MM.1S (cell line): ENCODE results near the gene KRT6C.

Source experiments
- DNase-seq: peaks from one replicate; pipeline ENCODE4 v3.0.0-alpha.2; 2015
- H2AFZ ChIP-seq: fragments of 300-600 bp; sonication (generic); 2 replicates; pipeline ENCODE4 v1.6.0; 2016; ENCODE audit warnings: antibody characterized with exemption, low read length
- H3F3A ChIP-seq: fragments of 300-600 bp; sonication (generic); 2 replicates; pipeline ENCODE4 v1.6.1; 2016; ENCODE audit warnings: mild to moderate bottlenecking, antibody characterized with exemption, low read length, moderate library complexity, mixed read lengths; ENCODE audit not compliant: insufficient read depth
- H3K27ac ChIP-seq: fragments of 300-600 bp; sonication (generic); 2 replicates; pipeline ENCODE4 v1.5.1; 2016; ENCODE audit warnings: mild to moderate bottlenecking, low read length
- H3K27me3 ChIP-seq: fragments of 300-600 bp; sonication (generic); replicated peaks from 2 replicates; pipeline ENCODE4 v1.6.0; 2016; ENCODE audit warnings: low read length; ENCODE audit not compliant: insufficient read depth
- H3K36me3 ChIP-seq: fragments of 300-600 bp; sonication (generic); replicated peaks from 2 replicates; pipeline ENCODE4 v1.6.1; 2016; ENCODE audit warnings: mild to moderate bottlenecking, low read length, mixed read lengths; ENCODE audit not compliant: insufficient read depth
- H3K4me1 ChIP-seq: fragments of 300-600 bp; sonication (generic); 2 replicates; pipeline ENCODE4 v1.6.1; 2016; ENCODE audit warnings: low read length, mixed read lengths
- H3K4me2 ChIP-seq: fragments of 300-600 bp; sonication (generic); 2 replicates; pipeline ENCODE4 v1.6.0; 2016; ENCODE audit warnings: low read depth, low read length
- H3K4me3 ChIP-seq: fragments of 300-600 bp; sonication (generic); 2 replicates; pipeline ENCODE4 v1.5.1; 2016; ENCODE audit warnings: low read length, mixed read lengths
- H3K79me2 ChIP-seq: fragments of 300-600 bp; sonication (generic); 2 replicates; pipeline ENCODE4 v1.6.1; 2016; ENCODE audit warnings: mixed run types, low read length, mixed read lengths
- H3K9ac ChIP-seq: fragments of 300-600 bp; sonication (generic); 2 replicates; pipeline ENCODE4 v1.6.1; 2016; ENCODE audit warnings: low read length, mixed read lengths
- H3K9me2 ChIP-seq: fragments of 300-600 bp; sonication (generic); replicated peaks from 2 replicates; pipeline ENCODE4 v1.6.1; 2016; ENCODE audit warnings: mild to moderate bottlenecking, low read length, mixed read lengths; ENCODE audit not compliant: insufficient read depth
- H3K9me3 ChIP-seq: fragments of 300-600 bp; sonication (generic); replicated peaks from 2 replicates; pipeline ENCODE4 v1.6.1; 2016; ENCODE audit warnings: mild to moderate bottlenecking, low read length, mixed read lengths; ENCODE audit not compliant: insufficient read depth
- H4K20me1 ChIP-seq: fragments of 300-600 bp; sonication (generic); 2 replicates; pipeline ENCODE4 v1.6.1; 2016; ENCODE audit warnings: mild to moderate bottlenecking, low read length, moderate library complexity, mixed read lengths; ENCODE audit not compliant: insufficient read depth
- CTCF ChIP-seq: fragments of 300-600 bp; sonication (generic); IDR thresholded peaks from 2 replicates; pipeline ENCODE4 v1.5.1; 2016; ENCODE audit warnings: antibody characterized with exemption, low read length, mixed read lengths
- EZH2 ChIP-seq: fragments of 300-600 bp; sonication (generic); optimal IDR thresholded peaks from 2 replicates; pipeline ENCODE3; 2017; ENCODE audit warnings: low read depth, mild to moderate bottlenecking, antibody characterized with exemption, low read length, mixed read lengths
- EZH2phosphoT487 ChIP-seq: fragments of 300-600 bp; sonication (generic); IDR thresholded peaks from 2 replicates; pipeline ENCODE4 v1.6.1; 2018; ENCODE audit warnings: antibody characterized with exemption, low read length

The KRT6C gene

GRCh38 chr12:52496054-52496453, 22.4 kb upstream of the KRT6C start:
- TF ChIP-seq CTCF (no peak), EZH2 (no peak), EZH2phosphoT487 (no peak)
- no peaks in the 10 kb centered on the region for H3K4me1 ChIP-seq
- H3K4me3 ChIP-seq = no peak overlapping the region
- H3K9ac ChIP-seq = no peak overlapping the region
- no peak overlapping the region for H3K4me2 ChIP-seq
- H3K27me3 ChIP-seq = peaks cover 29% of the 10 kb centered on the region
- no peak overlapping the region for H3K27ac ChIP-seq
- H3K36me3 ChIP-seq = no peaks in the 10 kb centered on the region
- no peaks in the 10 kb centered on the region for H3F3A ChIP-seq
- no peaks in the 10 kb centered on the region for H3K79me2 ChIP-seq
- no peak for DNase-seq
- no peaks in the 10 kb centered on the region for H4K20me1 ChIP-seq
- H2AFZ ChIP-seq = no peak overlapping the region
- H3K9me2 ChIP-seq = no peaks in the 10 kb centered on the region
- no peaks in the 10 kb centered on the region for H3K9me3 ChIP-seq

DNA sequence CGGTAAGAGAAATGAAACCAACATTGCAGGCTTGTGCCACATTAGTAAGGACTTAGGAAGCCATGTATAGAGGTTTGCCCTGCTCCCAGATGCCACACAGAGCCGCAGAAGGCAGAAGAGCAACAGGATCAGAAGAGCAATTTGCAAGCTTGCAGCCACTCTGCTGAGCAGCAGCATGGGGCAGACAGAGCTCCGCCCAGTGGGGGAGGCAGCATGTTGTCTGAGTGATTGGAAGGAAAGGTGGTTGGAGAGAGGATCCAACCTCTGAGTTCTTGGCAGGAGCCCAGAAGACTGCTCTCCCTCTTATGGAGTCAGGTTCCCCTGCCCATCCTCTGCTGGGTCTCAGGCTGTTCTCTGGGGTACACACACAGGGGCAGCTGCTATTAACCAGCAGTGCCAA, 21.8 kb upstream of the KRT6C start:
- Histone ChIP-seq H3K4me1 (no peaks in the 10 kb centered on the region), H3K4me3 (no peak overlapping the region), H3K36me3 (no peaks in the 10 kb centered on the region), H3F3A (no peaks in the 10 kb centered on the region), H2AFZ (no peak overlapping the region), H3K27ac (no peak overlapping the region), H3K4me2 (no peak overlapping the region), H3K79me2 (no peaks in the 10 kb centered on the region), H3K9me3 (no peaks in the 10 kb centered on the region), H3K9ac (no peak overlapping the region), H3K27me3 (peaks cover 33% of the 10 kb centered on the region), H3K9me2 (no peaks in the 10 kb centered on the region), H4K20me1 (no peaks in the 10 kb centered on the region)
- no peak for DNase-seq
- TF ChIP-seq CTCF = no peak
- TF ChIP-seq EZH2phosphoT487 = no peak
- TF ChIP-seq EZH2 = no peak

DNA sequence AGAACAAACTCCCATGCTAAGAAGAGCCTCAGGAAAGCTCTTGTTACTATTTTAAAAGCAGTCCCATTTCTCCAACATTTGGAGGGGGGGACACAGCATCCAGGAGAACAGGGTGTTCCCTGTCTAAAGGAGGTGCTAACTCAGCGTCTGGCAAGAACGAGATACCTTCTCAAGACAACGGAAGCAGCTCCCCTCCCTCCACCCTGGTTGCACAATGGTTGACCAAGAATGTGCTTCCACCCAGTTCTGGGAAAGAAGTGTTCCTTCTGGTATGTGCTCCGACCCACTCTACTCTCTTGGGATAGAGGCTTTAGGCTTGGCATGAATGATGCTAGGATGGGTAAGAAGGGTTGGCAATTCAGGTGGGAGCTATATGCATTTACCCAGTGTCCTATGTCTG, 20.9 kb upstream of the KRT6C start:
- Histone ChIP-seq H3K9ac (no peak overlapping the region), H4K20me1 (no peaks in the 10 kb centered on the region), H3K79me2 (no peaks in the 10 kb centered on the region), H3K36me3 (no peaks in the 10 kb centered on the region), H3F3A (no peaks in the 10 kb centered on the region), H3K9me2 (no peaks in the 10 kb centered on the region), H3K27ac (no peak overlapping the region), H3K27me3 (peaks cover 37% of the 10 kb centered on the region), H2AFZ (no peak overlapping the region), H3K4me3 (no peak overlapping the region), H3K4me2 (no peak overlapping the region), H3K9me3 (no peaks in the 10 kb centered on the region), H3K4me1 (no peaks in the 10 kb centered on the region)
- DNase-seq = no peak
- no peak for TF ChIP-seq EZH2phosphoT487
- TF ChIP-seq CTCF = no peak
- no peak for TF ChIP-seq EZH2
